ENCODE results near the gene DNAH14. TPM values are rescaled to one million over a fixed set of nuclear protein-coding genes. Genes with fewer than 3 reads are reported as not detected.

Gene DNAH14
- total and polyA plus RNA-seq, 2 of the 8 experiments (the other 6 are each of a cell fraction or from before 2014, with no cell fraction given), result 8.4 to 40.7 TPM

DNA sequence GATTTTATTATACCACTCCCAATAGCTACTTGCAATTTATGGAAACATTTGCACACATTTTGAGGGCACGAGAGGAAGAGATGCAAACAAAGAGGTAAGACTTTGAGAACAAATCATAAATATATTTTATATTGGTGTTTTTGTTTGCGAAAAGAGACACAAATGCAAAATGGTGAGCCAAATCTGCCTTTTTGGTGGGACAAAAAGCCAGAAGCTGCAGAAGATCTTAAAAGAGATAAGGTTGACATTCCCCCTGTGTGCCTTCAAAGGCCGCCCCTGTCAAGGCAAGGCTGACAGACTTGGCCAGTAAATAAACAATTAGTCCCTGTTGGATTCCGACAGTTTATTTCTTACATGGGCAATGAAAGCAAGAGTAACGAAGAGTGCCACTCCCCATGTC, 375.5 kb downstream of the DNAH14 start (continued):
- TF ChIP-seq, protein P1, sequence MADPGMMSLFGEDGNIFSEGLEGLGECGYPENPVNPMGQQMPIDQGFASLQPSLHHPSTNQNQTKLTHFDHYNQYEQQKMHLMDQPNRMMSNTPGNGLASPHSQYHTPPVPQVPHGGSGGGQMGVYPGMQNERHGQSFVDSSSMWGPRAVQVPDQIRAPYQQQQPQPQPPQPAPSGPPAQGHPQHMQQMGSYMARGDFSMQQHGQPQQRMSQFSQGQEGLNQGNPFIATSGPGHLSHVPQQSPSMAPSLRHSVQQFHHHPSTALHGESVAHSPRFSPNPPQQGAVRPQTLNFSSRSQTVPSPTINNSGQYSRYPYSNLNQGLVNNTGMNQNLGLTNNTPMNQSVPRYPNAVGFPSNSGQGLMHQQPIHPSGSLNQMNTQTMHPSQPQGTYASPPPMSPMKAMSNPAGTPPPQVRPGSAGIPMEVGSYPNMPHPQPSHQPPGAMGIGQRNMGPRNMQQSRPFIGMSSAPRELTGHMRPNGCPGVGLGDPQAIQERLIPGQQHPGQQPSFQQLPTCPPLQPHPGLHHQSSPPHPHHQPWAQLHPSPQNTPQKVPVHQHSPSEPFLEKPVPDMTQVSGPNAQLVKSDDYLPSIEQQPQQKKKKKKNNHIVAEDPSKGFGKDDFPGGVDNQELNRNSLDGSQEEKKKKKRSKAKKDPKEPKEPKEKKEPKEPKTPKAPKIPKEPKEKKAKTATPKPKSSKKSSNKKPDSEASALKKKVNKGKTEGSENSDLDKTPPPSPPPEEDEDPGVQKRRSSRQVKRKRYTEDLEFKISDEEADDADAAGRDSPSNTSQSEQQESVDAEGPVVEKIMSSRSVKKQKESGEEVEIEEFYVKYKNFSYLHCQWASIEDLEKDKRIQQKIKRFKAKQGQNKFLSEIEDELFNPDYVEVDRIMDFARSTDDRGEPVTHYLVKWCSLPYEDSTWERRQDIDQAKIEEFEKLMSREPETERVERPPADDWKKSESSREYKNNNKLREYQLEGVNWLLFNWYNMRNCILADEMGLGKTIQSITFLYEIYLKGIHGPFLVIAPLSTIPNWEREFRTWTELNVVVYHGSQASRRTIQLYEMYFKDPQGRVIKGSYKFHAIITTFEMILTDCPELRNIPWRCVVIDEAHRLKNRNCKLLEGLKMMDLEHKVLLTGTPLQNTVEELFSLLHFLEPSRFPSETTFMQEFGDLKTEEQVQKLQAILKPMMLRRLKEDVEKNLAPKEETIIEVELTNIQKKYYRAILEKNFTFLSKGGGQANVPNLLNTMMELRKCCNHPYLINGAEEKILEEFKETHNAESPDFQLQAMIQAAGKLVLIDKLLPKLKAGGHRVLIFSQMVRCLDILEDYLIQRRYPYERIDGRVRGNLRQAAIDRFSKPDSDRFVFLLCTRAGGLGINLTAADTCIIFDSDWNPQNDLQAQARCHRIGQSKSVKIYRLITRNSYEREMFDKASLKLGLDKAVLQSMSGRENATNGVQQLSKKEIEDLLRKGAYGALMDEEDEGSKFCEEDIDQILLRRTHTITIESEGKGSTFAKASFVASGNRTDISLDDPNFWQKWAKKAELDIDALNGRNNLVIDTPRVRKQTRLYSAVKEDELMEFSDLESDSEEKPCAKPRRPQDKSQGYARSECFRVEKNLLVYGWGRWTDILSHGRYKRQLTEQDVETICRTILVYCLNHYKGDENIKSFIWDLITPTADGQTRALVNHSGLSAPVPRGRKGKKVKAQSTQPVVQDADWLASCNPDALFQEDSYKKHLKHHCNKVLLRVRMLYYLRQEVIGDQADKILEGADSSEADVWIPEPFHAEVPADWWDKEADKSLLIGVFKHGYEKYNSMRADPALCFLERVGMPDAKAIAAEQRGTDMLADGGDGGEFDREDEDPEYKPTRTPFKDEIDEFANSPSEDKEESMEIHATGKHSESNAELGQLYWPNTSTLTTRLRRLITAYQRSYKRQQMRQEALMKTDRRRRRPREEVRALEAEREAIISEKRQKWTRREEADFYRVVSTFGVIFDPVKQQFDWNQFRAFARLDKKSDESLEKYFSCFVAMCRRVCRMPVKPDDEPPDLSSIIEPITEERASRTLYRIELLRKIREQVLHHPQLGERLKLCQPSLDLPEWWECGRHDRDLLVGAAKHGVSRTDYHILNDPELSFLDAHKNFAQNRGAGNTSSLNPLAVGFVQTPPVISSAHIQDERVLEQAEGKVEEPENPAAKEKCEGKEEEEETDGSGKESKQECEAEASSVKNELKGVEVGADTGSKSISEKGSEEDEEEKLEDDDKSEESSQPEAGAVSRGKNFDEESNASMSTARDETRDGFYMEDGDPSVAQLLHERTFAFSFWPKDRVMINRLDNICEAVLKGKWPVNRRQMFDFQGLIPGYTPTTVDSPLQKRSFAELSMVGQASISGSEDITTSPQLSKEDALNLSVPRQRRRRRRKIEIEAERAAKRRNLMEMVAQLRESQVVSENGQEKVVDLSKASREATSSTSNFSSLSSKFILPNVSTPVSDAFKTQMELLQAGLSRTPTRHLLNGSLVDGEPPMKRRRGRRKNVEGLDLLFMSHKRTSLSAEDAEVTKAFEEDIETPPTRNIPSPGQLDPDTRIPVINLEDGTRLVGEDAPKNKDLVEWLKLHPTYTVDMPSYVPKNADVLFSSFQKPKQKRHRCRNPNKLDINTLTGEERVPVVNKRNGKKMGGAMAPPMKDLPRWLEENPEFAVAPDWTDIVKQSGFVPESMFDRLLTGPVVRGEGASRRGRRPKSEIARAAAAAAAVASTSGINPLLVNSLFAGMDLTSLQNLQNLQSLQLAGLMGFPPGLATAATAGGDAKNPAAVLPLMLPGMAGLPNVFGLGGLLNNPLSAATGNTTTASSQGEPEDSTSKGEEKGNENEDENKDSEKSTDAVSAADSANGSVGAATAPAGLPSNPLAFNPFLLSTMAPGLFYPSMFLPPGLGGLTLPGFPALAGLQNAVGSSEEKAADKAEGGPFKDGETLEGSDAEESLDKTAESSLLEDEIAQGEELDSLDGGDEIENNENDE (IDR thresholded peaks at IDR 0.05; ENCODE audit: insufficient replicate concordance, low read length), result no peak
- TF ChIP-seq SP2 (IDR thresholded peaks at IDR 0.05; ENCODE audit: low read length) (no peak), NRF1 (IDR thresholded peaks at IDR 0.05; ENCODE audit: low read depth, low read length) (no peak), YY1 (IDR thresholded peaks at IDR 0.05; ENCODE audit: low read depth, low read length) (no peak), SUZ12 (IDR thresholded peaks at IDR 0.05; ENCODE audit: low read length) (no peak), SRF (IDR thresholded peaks at IDR 0.05; ENCODE audit: low read depth, low read length) (no peak), TBP (IDR thresholded peaks at IDR 0.05; ENCODE audit: low read depth, low read length) (no peak)
- TF ChIP-seq, protein P2, sequence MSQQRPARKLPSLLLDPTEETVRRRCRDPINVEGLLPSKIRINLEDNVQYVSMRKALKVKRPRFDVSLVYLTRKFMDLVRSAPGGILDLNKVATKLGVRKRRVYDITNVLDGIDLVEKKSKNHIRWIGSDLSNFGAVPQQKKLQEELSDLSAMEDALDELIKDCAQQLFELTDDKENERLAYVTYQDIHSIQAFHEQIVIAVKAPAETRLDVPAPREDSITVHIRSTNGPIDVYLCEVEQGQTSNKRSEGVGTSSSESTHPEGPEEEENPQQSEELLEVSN (IDR thresholded peaks at IDR 0.05), result no peak
- TF ChIP-seq, protein P3, sequence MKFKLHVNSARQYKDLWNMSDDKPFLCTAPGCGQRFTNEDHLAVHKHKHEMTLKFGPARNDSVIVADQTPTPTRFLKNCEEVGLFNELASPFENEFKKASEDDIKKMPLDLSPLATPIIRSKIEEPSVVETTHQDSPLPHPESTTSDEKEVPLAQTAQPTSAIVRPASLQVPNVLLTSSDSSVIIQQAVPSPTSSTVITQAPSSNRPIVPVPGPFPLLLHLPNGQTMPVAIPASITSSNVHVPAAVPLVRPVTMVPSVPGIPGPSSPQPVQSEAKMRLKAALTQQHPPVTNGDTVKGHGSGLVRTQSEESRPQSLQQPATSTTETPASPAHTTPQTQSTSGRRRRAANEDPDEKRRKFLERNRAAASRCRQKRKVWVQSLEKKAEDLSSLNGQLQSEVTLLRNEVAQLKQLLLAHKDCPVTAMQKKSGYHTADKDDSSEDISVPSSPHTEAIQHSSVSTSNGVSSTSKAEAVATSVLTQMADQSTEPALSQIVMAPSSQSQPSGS (IDR thresholded peaks at IDR 0.05; ENCODE audit: low read length), result no peak

Measured in H1 (cell line).